ENCODE measurements around the gene HAUS1. TPM values are rescaled to one million over a fixed set of nuclear protein-coding genes. Genes with fewer than 3 reads are reported as not detected.

Gene HAUS1
- total and polyA plus RNA-seq, 12 donors = 5.5 to 20.3 (median 9.0) TPM

GRCh38 chr18:46060359-46060841 is 43.8 kb upstream of the HAUS1 start:
- intact Hi-C loops (cut with DNase I) = loop anchor here in 2 of 10 donors (10.0 kb wide), 2 partner anchors 376 to 396 kb away; no protein-coding TSS in a partner anchor
- ATAC-seq = no peak
- Histone ChIP-seq H3K9me3 (no peaks in the 10 kb centered on the region), H3K27ac (no peak overlapping the region), H3K4me1 (peaks cover 0 to 35% (median 0%) of the 10 kb centered on the region in 9 donors), H3K27me3 (no peaks in the 10 kb centered on the region), H3K36me3 (no peaks in the 10 kb centered on the region), H3K4me3 (no peak overlapping the region)
- DNase-seq = no peak
- WGBS, 2 donors = 78 to 80% methylated on average over 3 of the region's 3 CpGs
- no peak for TF ChIP-seq CTCF (IDR thresholded peaks at IDR 0.05)

- no peak for TF ChIP-seq CTCF (IDR thresholded peaks at IDR 0.05)
- H3K4me1 ChIP-seq = peaks cover 0 to 25% (median 0%) of the 10 kb centered on the region in 9 donors
- DNase-seq (no peak), ATAC-seq (no peak)
- 74 to 85% methylated on average over 3 of the region's 3 CpGs for WGBS, 2 donors
- no peak overlapping the region for H3K27ac ChIP-seq
- no peak overlapping the region for H3K4me3 ChIP-seq
- intact Hi-C loops (cut with DNase I) = loop anchor here in 2 of 10 donors (10.0 kb wide), 2 partner anchors 377 to 397 kb away; no protein-coding TSS in a partner anchor
- H3K9me3 ChIP-seq = no peaks in the 10 kb centered on the region
- H3K27me3 ChIP-seq = no peaks in the 10 kb centered on the region
- H3K36me3 ChIP-seq = no peaks in the 10 kb centered on the region
These were observed 42.8 kb upstream of the HAUS1 start for GRCh38 chr18:46061387-46061786.

- Histone ChIP-seq H3K4me3 (no peak overlapping the region), H3K27ac (no peak overlapping the region), H3K9me3 (no peaks in the 10 kb centered on the region), H3K4me1 (peaks cover 0 to 25% (median 0%) of the 10 kb centered on the region in 9 donors), H3K36me3 (no peaks in the 10 kb centered on the region), H3K27me3 (no peaks in the 10 kb centered on the region)
- DNase-seq (no peak), ATAC-seq (no peak)
- WGBS, 2 donors = 94 to 100% methylated on average over 1 of the region's 1 CpG
- TF ChIP-seq CTCF (IDR thresholded peaks at IDR 0.05) = no peak
- intact Hi-C loops (cut with DNase I) = loop anchor here in 2 of 10 donors (10.0 kb wide), 2 partner anchors 377 to 397 kb away; no protein-coding TSS in a partner anchor
These were observed 42.4 kb upstream of the HAUS1 start for GRCh38 chr18:46061796-46062195.

- no peak for DNase-seq
- no peak overlapping the region for H3K27ac ChIP-seq
- no peaks in the 10 kb centered on the region for H3K27me3 ChIP-seq
- TF ChIP-seq CTCF (IDR thresholded peaks at IDR 0.05) = no peak
- 94 to 98% methylated on average over 5 of the region's 5 CpGs for WGBS, 2 donors
- peaks cover 0 to 25% (median 0%) of the 10 kb centered on the region in 9 donors for H3K4me1 ChIP-seq
- intact Hi-C loops (cut with DNase I) = loop anchor here in 2 of 10 donors (10.0 kb wide), 2 partner anchors 378 to 398 kb away; no protein-coding TSS in a partner anchor
- no peak for ATAC-seq
- H3K9me3 ChIP-seq = peaks cover 0 to 4% (median 0%) of the 10 kb centered on the region in 11 donors
- no peak overlapping the region for H3K4me3 ChIP-seq
- no peaks in the 10 kb centered on the region for H3K36me3 ChIP-seq
These were observed 41.4 kb upstream of the HAUS1 start for GRCh38 chr18:46062781-46063180.
